ENCODE data around the gene SQSTM1.
A peak's percentile ranks its signal among the peaks of the same experiment; 100 is the strongest.
"Not testable (repeated sequence)": the region's sequence is repeated elsewhere in the genome, so short reads cannot be mapped to it uniquely, and the experiment has no call there.

Gene SQSTM1

GRCh38 chr5:179820483-179821297 is at the start of gene SQSTM1:
TSS of gene SQSTM1 (plus strand) at chr5:179820905. CDS start at chr5:179820937, 32 bp downstream.
- DNase-seq, result peak; percentile 86

- no peak for DNase-seq
Measured at GRCh38 chr5:179771311-179771895, 49.3 kb upstream of the SQSTM1 start.

GRCh38 chr5:179772351-179772750 is 48.4 kb upstream of the SQSTM1 start:
- no peak for DNase-seq

- DNase-seq, result no peak
Measured at GRCh38 chr5:179773686-179774040, 47.0 kb upstream of the SQSTM1 start.

- no peak for DNase-seq
Measured at GRCh38 chr5:179774442-179774841, 46.3 kb upstream of the SQSTM1 start.

GRCh38 chr5:179776411-179776938 is 44.2 kb upstream of the SQSTM1 start:
- no peak for DNase-seq

- DNase-seq, result no peak
Measured at GRCh38 chr5:179777456-179777855, 43.2 kb upstream of the SQSTM1 start.

GRCh38 chr5:179777909-179778308 is 42.8 kb upstream of the SQSTM1 start:
- no peak for DNase-seq

- DNase-seq, result no peak
Measured at GRCh38 chr5:179778591-179778990, 42.1 kb upstream of the SQSTM1 start.

- no peak for DNase-seq
Measured at GRCh38 chr5:179779826-179780225, 40.9 kb upstream of the SQSTM1 start.

- DNase-seq, result no peak
Measured at GRCh38 chr5:179780362-179780761, 40.3 kb upstream of the SQSTM1 start.

GRCh38 chr5:179781846-179782245 is 38.9 kb upstream of the SQSTM1 start:
- no peak for DNase-seq

GRCh38 chr5:179783128-179783527 is 37.6 kb upstream of the SQSTM1 start:
- no peak for DNase-seq

GRCh38 chr5:179786861-179787260 is 33.8 kb upstream of the SQSTM1 start:
- no peak for DNase-seq

GRCh38 chr5:179788193-179788854 is 32.4 kb upstream of the SQSTM1 start:
- no peak for DNase-seq

GRCh38 chr5:179789278-179789677 is 31.4 kb upstream of the SQSTM1 start:
- not testable (repeated sequence) for DNase-seq

- no peak for DNase-seq
Measured at GRCh38 chr5:179791881-179792611, 28.7 kb upstream of the SQSTM1 start.

GRCh38 chr5:179792612-179793467 is 27.9 kb upstream of the SQSTM1 start:
- no peak for DNase-seq

GRCh38 chr5:179793468-179794139 is 27.1 kb upstream of the SQSTM1 start, which contains the start of gene LTC4S:
TSS of gene LTC4S (plus strand) at chr5:179793986. CDS start at chr5:179794081, 95 bp downstream.
- peak; percentile 69 for DNase-seq

- DNase-seq, result no peak
Measured at GRCh38 chr5:179794171-179794570, 26.5 kb upstream of the SQSTM1 start.

GRCh38 chr5:179794575-179794974 is 26.1 kb upstream of the SQSTM1 start:
- DNase-seq, result no peak
